CD4-positive, alpha-beta memory T cell (primary cell): ENCODE data around the gene CBS. TPM values are rescaled to one million over a fixed set of nuclear protein-coding genes. Genes with fewer than 3 reads are reported as not detected.
A peak's percentile ranks its signal among the peaks of the same experiment; 100 is the strongest.

Source experiments
- CTCF ChIA-PET: fragments of 350-600 bp; sonication (Branson Sonifier 250); formaldehyde crosslinking; loops from one replicate; lab custom pipeline; 2021; ENCODE audit warnings: inconsistent platforms; ENCODE audit not compliant: partially characterized antibody; lab: Charles Lee
- POLR2A ChIA-PET: fragments of 350-600 bp; sonication (Branson Sonifier 250); formaldehyde crosslinking; loops from one replicate; lab custom pipeline; 2021; ENCODE audit not compliant: partially characterized antibody; lab: Charles Lee
- DNase-seq, 5 donors: peaks; one replicate each; pipeline versions ENCODE4 v3.0.0 to v3.0.0-alpha.2; 2020 to 2022; ENCODE audit warnings: mixed read lengths in 1 of 5
- H3K27ac ChIP-seq: one replicate; pipeline ENCODE4 v1.7.0; 2013; ENCODE audit warnings: low read depth, low read length
- H3K27me3 ChIP-seq: 2 replicates; pipeline ENCODE4 v1.7.0; 2013; ENCODE audit warnings: mild to moderate bottlenecking, low read length, moderate library complexity; ENCODE audit not compliant: insufficient read depth
- H3K36me3 ChIP-seq: 2 replicates; pipeline ENCODE4 v1.7.0; 2013; ENCODE audit warnings: mild to moderate bottlenecking, low read length, moderate library complexity; ENCODE audit not compliant: insufficient read depth
- H3K4me1 ChIP-seq: 2 replicates; pipeline ENCODE4 v1.7.0; 2013; ENCODE audit warnings: mild to moderate bottlenecking, low read length, moderate library complexity; ENCODE audit not compliant: insufficient read depth
- H3K4me3 ChIP-seq, 2 donors: one replicate each; pipeline ENCODE4 v1.7.0; 2013; ENCODE audit warnings: low read length in 2 of 2, mild to moderate bottlenecking in 1 of 2
- H3K9me3 ChIP-seq, 2 donors: one replicate each; pipeline ENCODE4 v1.7.0; 2013; ENCODE audit warnings: low read length in 2 of 2, control low read depth in 1 of 2; ENCODE audit not compliant: control insufficient read depth in 1 of 2
- H3K27ac Mint-ChIP-seq, 7 donors: one replicate each; pipeline ENCODE4 v1.8.0; 2020 to 2021; ENCODE audit warnings: mixed read lengths in 7 of 7, mild to moderate bottlenecking in 6 of 7, inconsistent platforms in 3 of 7, moderate library complexity in 3 of 7
- H3K27me3 Mint-ChIP-seq, 2 donors: one replicate each; pipeline ENCODE4 v1.8.0; 2020 to 2021; ENCODE audit warnings: mixed read lengths in 2 of 2
- H3K36me3 Mint-ChIP-seq, 2 donors: one replicate each; pipeline ENCODE4 v1.8.0; 2020 to 2021; ENCODE audit warnings: mixed read lengths in 2 of 2, inconsistent platforms in 1 of 2, mild to moderate bottlenecking in 1 of 2
- H3K4me1 Mint-ChIP-seq, 4 donors: one replicate each; pipeline ENCODE4 v1.8.0; 2020 to 2021; ENCODE audit warnings: mixed read lengths in 4 of 4, mild to moderate bottlenecking in 1 of 4
- H3K4me3 Mint-ChIP-seq, 8 donors: one replicate each; pipeline ENCODE4 v1.8.0; 2020 to 2021; ENCODE audit warnings: mixed read lengths in 8 of 8, mild to moderate bottlenecking in 7 of 8, moderate library complexity in 6 of 8, inconsistent platforms in 3 of 8
- H3K9me3 Mint-ChIP-seq, 8 donors: one replicate each; pipeline ENCODE4 v1.8.0; 2020 to 2021; ENCODE audit warnings: mixed read lengths in 8 of 8, mild to moderate bottlenecking in 5 of 8, inconsistent platforms in 3 of 8, moderate library complexity in 1 of 8
- intact Hi-C: fragments of 100-400 bp; cut with micrococcal nuclease; formaldehyde crosslinking; loops from one replicate; pipeline ENCODE4 v1.15.1; 2023
- polyA plus RNA-seq, 2 donors: library from polyadenylated mRNA; unstranded; fragments of 300-500 nt; fragmentation: Illumina TruSeq; gene quantifications; one replicate each; pipeline ENCODE4 v1.2.3, GENCODE V29; 2021
- total RNA-seq, 2 experiments: library from RNA; stranded (reverse); gene quantifications; one replicate each; pipeline ENCODE4 v1.2.3, GENCODE V29; 2021

CBS gene
- total and polyA plus RNA-seq, 4 experiments from 2014 or later: 0.81 TPM; not detected in 3

GRCh38 chr21:43021756-43022600, 53.7 kb downstream of the CBS start:
- no peaks in the 10 kb centered on the region for H3K9me3 Mint-ChIP-seq
- no peaks in the 10 kb centered on the region for H3K27me3 Mint-ChIP-seq
- H3K27ac Mint-ChIP-seq: peak overlapping the region in 1 of 7 donors; percentile 79
- H3K4me1 Mint-ChIP-seq: no peaks in the 10 kb centered on the region
- no peak overlapping the region for H3K4me3 ChIP-seq
- POLR2A ChIA-PET: no interaction called here
- H3K4me1 ChIP-seq: no peaks in the 10 kb centered on the region
- DNase-seq: no peak
- H3K9me3 ChIP-seq: no peaks in the 10 kb centered on the region
- peaks cover 35% of the 10 kb centered on the region for H3K36me3 ChIP-seq
- CTCF ChIA-PET: no interaction called here
- no peak overlapping the region for H3K27ac ChIP-seq
- no peak overlapping the region for H3K4me3 Mint-ChIP-seq
- H3K27me3 ChIP-seq: no peaks in the 10 kb centered on the region
- intact Hi-C loops: no loop called here
- peaks cover 46 to 63% of the 10 kb centered on the region in 2 donors for H3K36me3 Mint-ChIP-seq

- Mint-ChIP-seq H3K27ac (no peak overlapping the region), H3K4me1 (no peaks in the 10 kb centered on the region), H3K9me3 (no peaks in the 10 kb centered on the region), H3K36me3 (peaks cover 52 to 68% of the 10 kb centered on the region in 2 donors), H3K4me3 (no peak overlapping the region), H3K27me3 (no peaks in the 10 kb centered on the region)
- no peak overlapping the region for H3K4me3 ChIP-seq
- H3K36me3 ChIP-seq: peaks cover 40% of the 10 kb centered on the region
- H3K9me3 ChIP-seq: no peaks in the 10 kb centered on the region
- ChIA-PET CTCF (no interaction called here), POLR2A (no interaction called here)
- no peak overlapping the region for H3K27ac ChIP-seq
- no peaks in the 10 kb centered on the region for H3K27me3 ChIP-seq
- H3K4me1 ChIP-seq: no peaks in the 10 kb centered on the region
- DNase-seq: no peak
- intact Hi-C loops: no loop called here
These were observed 54.4 kb downstream of the CBS start for GRCh38 chr21:43021191-43021590.

- POLR2A ChIA-PET: no interaction called here
- H3K27me3 ChIP-seq: no peaks in the 10 kb centered on the region
- H3K9me3 ChIP-seq: no peaks in the 10 kb centered on the region
- Mint-ChIP-seq H3K27ac (no peak overlapping the region), H3K27me3 (no peaks in the 10 kb centered on the region), H3K9me3 (no peaks in the 10 kb centered on the region), H3K36me3 (peaks cover 56 to 73% of the 10 kb centered on the region in 2 donors), H3K4me3 (no peak overlapping the region), H3K4me1 (no peaks in the 10 kb centered on the region)
- CTCF ChIA-PET: no interaction called here
- no peak overlapping the region for H3K27ac ChIP-seq
- intact Hi-C loops: no loop called here
- no peak for DNase-seq
- peaks cover 41% of the 10 kb centered on the region for H3K36me3 ChIP-seq
- no peaks in the 10 kb centered on the region for H3K4me1 ChIP-seq
- H3K4me3 ChIP-seq: no peak overlapping the region
These were observed 54.9 kb downstream of the CBS start for GRCh38 chr21:43020771-43021170.

- peak overlapping the region in 1 of 7 donors; percentile 69 for H3K27ac Mint-ChIP-seq
- POLR2A ChIA-PET: no interaction called here
- no peak overlapping the region for H3K4me3 ChIP-seq
- no peaks in the 10 kb centered on the region for H3K27me3 Mint-ChIP-seq
- peaks cover 37% of the 10 kb centered on the region for H3K36me3 ChIP-seq
- peaks cover 56 to 71% of the 10 kb centered on the region in 2 donors for H3K36me3 Mint-ChIP-seq
- CTCF ChIA-PET: no interaction called here
- H3K9me3 ChIP-seq: no peaks in the 10 kb centered on the region
- no peak overlapping the region for H3K27ac ChIP-seq
- no peaks in the 10 kb centered on the region for H3K4me1 ChIP-seq
- no peaks in the 10 kb centered on the region for H3K4me1 Mint-ChIP-seq
- intact Hi-C loops: no loop called here
- H3K27me3 ChIP-seq: no peaks in the 10 kb centered on the region
- no peaks in the 10 kb centered on the region for H3K9me3 Mint-ChIP-seq
- no peak overlapping the region for H3K4me3 Mint-ChIP-seq
- no peak for DNase-seq
These were observed 55.5 kb downstream of the CBS start for GRCh38 chr21:43020177-43020576.

GRCh38 chr21:43018519-43018918, 57.1 kb downstream of the CBS start:
- H3K27me3 ChIP-seq: no peaks in the 10 kb centered on the region
- no peaks in the 10 kb centered on the region for H3K9me3 ChIP-seq
- POLR2A ChIA-PET: no interaction called here
- Mint-ChIP-seq H3K27me3 (no peaks in the 10 kb centered on the region), H3K36me3 (peaks cover 55 to 67% of the 10 kb centered on the region in 2 donors), H3K9me3 (no peaks in the 10 kb centered on the region), H3K4me3 (no peak overlapping the region), H3K4me1 (peaks cover 0 to 2% (median 0%) of the 10 kb centered on the region in 4 donors), H3K27ac (no peak overlapping the region)
- H3K36me3 ChIP-seq: peaks cover 37% of the 10 kb centered on the region
- DNase-seq: no peak
- H3K4me1 ChIP-seq: no peaks in the 10 kb centered on the region
- H3K4me3 ChIP-seq: no peak overlapping the region
- intact Hi-C loops: no loop called here
- no peak overlapping the region for H3K27ac ChIP-seq
- CTCF ChIA-PET: no interaction called here

GRCh38 chr21:43016728-43017127, 58.9 kb downstream of the CBS start:
- no peaks in the 10 kb centered on the region for H3K27me3 Mint-ChIP-seq
- CTCF ChIA-PET: no interaction called here
- no peak for DNase-seq
- POLR2A ChIA-PET: no interaction called here
- intact Hi-C loops: no loop called here
- Histone ChIP-seq H3K27me3 (no peaks in the 10 kb centered on the region), H3K9me3 (no peaks in the 10 kb centered on the region), H3K27ac (no peak overlapping the region), H3K4me3 (no peak overlapping the region), H3K4me1 (no peaks in the 10 kb centered on the region), H3K36me3 (peaks cover 50% of the 10 kb centered on the region)
- no peak overlapping the region for H3K27ac Mint-ChIP-seq
- peaks cover 52 to 67% of the 10 kb centered on the region in 2 donors for H3K36me3 Mint-ChIP-seq
- H3K4me3 Mint-ChIP-seq: no peak overlapping the region
- H3K4me1 Mint-ChIP-seq: peaks cover 0 to 2% (median 0%) of the 10 kb centered on the region in 4 donors
- no peaks in the 10 kb centered on the region for H3K9me3 Mint-ChIP-seq

GRCh38 chr21:43015906-43016540, 59.6 kb downstream of the CBS start:
- Histone ChIP-seq H3K4me3 (no peak overlapping the region), H3K27ac (no peak overlapping the region), H3K36me3 (peaks cover 44% of the 10 kb centered on the region), H3K4me1 (no peaks in the 10 kb centered on the region), H3K9me3 (no peaks in the 10 kb centered on the region), H3K27me3 (no peaks in the 10 kb centered on the region)
- DNase-seq: no peak
- no peaks in the 10 kb centered on the region for H3K27me3 Mint-ChIP-seq
- H3K27ac Mint-ChIP-seq: peak overlapping the region in 1 of 7 donors; percentile 18
- no peaks in the 10 kb centered on the region for H3K9me3 Mint-ChIP-seq
- intact Hi-C loops: no loop called here
- ChIA-PET POLR2A (no interaction called here), CTCF (no interaction called here)
- peaks cover 0 to 2% (median 0%) of the 10 kb centered on the region in 4 donors for H3K4me1 Mint-ChIP-seq
- peaks cover 53 to 67% of the 10 kb centered on the region in 2 donors for H3K36me3 Mint-ChIP-seq
- H3K4me3 Mint-ChIP-seq: no peak overlapping the region
